ENCODE data around the gene FSIP1.
"Not testable (repeated sequence)": the region's sequence is repeated elsewhere in the genome, so short reads cannot be mapped to it uniquely, and the experiment has no call there.

FSIP1 gene

DNA sequence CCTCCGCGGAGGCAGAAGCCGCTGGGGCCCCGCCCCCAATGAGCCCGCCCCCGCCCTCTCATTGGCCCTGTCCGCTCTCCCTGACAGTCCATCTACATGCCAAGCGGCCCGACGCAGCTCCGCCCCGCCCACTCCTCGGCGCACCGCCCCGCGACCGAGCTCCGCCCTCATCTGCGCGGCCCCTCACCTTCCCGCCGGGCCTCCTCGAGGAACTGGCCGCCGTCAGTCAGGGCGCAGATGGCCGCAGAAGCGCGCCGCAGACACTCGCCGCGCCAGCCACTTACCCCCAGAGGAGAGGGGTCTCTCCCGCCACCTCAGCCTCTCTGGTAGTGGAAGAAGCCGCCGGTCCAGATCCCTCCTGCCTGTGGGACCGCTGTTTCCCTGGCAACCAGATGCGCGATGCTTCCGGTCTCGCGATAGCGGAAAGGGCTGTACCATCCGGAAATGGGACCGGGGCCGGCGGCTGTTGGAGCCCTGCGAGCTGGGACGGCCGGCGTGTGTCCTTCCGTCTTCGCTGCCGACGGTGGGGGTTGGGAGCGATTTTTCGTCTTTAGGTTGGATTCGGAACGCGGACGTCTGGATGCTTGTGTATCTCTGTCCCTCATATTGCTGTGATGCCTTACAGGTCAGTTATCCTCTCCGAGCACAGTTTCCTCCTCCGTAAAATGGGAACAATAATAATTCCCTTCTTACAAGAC lies at the start of gene FSIP1:
Gene FSIP1 (minus strand): TSS at position 401 of the 698 bp plus-strand sequence. CDS start 6,317 bp downstream, outside the sequence.
- peak; percentile 84 for DNase-seq (ENCODE audit: low spot score)
- FAIRE-seq: no peak

GRCh38 chr15:39830166-39830565 lies 47.5 kb upstream of the FSIP1 start:
- DNase-seq (ENCODE audit: low spot score): no peak
- no peak for FAIRE-seq

DNA sequence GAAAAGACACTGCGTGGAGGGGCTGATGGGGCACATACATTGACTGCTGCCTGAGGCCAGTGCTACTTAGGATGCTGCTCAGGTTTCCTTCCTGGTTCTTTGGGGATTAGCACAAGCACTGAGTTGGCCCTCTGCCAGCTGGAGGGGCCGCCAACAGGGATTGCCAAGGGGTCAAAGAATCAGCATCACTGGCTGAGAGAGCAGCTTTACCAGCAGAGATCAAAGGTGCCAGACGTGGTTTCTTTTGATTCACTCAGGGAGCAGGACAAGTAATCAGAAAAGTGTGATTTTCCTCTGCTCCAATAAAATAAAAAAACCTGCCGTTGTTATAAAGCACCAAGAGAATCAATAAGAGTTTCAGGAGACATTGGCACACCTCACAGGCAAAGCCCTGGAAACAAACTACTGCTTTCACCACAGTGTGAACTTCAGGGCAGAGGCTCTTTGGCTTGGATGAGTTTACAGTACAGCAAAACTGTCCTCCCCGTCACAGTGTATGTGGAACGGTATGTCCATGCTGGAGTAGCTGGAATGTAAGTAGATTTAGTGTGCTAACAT lies 45.8 kb upstream of the FSIP1 start:
- DNase-seq (ENCODE audit: low spot score): peak; percentile 23

DNA sequence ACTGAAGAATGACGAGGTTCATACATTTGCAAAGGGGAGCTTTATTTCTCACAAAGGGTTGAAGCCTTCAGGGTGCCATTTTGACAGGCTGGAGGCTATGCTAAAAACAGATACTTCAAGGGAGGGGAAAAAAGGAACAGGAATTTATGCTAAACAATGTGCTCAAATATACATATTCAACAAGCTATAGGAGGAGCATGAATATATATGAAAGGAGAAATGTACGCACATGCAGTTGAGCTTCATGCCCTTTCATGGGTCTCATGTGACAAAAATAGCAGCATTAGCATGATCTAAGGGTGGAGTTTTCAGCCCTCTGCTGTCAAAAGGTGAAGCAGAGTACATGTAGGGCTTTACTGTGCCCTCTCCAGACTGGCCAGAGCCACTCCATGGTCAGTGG lies 44.3 kb upstream of the FSIP1 start:
- FAIRE-seq (no peak), DNase-seq (ENCODE audit: low spot score) (no peak)

More for the DNA sequence above, 45.8 kb upstream of the FSIP1 start:
- no peak for FAIRE-seq

GRCh38 chr15:39823634-39824033 lies 41.0 kb upstream of the FSIP1 start:
- no peak for DNase-seq (ENCODE audit: low spot score)
- FAIRE-seq: no peak

DNA sequence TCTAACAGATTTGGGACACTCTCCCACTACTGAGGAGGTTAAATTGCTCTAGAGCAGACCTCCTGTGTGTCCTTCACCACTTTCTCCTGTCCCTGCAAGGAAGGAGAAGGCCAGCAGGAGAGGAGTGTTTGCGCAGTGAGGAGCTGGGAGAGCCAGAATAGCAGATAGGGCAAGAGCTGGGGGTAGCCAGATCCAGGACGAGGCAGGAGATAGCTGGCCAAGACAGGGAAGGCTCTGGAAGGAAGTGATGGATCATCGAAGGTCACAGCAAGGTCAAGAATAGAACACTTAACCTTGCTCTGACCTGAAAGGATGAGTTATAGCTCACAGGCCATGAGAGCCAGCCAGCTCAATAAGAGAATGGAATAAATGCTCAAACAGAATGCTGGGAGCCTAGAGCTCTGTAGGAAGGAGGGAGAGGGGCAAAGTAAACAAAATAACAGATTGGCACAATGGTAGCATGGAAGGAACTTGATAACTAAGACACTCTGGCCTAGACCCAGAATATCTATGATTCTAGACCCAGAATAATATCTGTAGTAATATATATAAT lies 37.5 kb upstream of the FSIP1 start:
- FAIRE-seq: no peak
- DNase-seq (ENCODE audit: low spot score): no peak

DNA sequence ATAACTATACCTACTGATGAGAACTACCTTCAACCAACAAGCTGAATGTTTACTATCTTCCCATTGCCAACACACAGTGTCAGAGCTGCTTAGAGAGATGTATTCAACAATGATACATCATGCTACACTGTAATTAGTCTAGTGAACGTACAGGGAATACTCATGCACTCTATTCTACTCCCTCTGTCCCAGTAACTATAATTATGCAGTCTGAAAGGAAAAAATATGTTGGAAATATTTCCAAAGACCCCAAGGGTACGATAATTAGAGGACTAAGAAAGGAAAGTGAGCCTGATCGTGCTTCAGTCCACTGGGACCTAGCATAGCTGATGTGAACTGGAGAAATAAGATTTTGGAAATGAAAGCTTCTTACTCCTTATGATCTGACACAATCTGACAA lies 36.9 kb upstream of the FSIP1 start:
- no peak for DNase-seq (ENCODE audit: low spot score)

GRCh38 chr15:39817892-39818291 lies 35.3 kb upstream of the FSIP1 start:
- DNase-seq (ENCODE audit: low spot score) (no peak), FAIRE-seq (no peak)

More for the DNA sequence above, 36.9 kb upstream of the FSIP1 start:
- no peak for FAIRE-seq

- DNase-seq (ENCODE audit: low spot score): no peak
- no peak for FAIRE-seq
These were observed 31.8 kb upstream of the FSIP1 start for GRCh38 chr15:39814489-39814888.

- DNase-seq (ENCODE audit: low spot score); FAIRE-seq: not testable (repeated sequence)
These were observed 30.0 kb upstream of the FSIP1 start for GRCh38 chr15:39812651-39813050.

GRCh38 chr15:39808909-39809308 lies 26.3 kb upstream of the FSIP1 start:
- no peak for FAIRE-seq

GRCh38 chr15:39807791-39808190 lies 25.1 kb upstream of the FSIP1 start:
- FAIRE-seq (no peak), DNase-seq (ENCODE audit: low spot score) (no peak)

More at GRCh38 chr15:39808909-39809308, 26.3 kb upstream of the FSIP1 start:
- no peak for DNase-seq (ENCODE audit: low spot score)

GRCh38 chr15:39804026-39804425 lies 21.4 kb upstream of the FSIP1 start:
- DNase-seq (ENCODE audit: low spot score) (no peak), FAIRE-seq (no peak)

- DNase-seq (ENCODE audit: low spot score): no peak
These were observed 20.4 kb upstream of the FSIP1 start for GRCh38 chr15:39803016-39803415.

DNA sequence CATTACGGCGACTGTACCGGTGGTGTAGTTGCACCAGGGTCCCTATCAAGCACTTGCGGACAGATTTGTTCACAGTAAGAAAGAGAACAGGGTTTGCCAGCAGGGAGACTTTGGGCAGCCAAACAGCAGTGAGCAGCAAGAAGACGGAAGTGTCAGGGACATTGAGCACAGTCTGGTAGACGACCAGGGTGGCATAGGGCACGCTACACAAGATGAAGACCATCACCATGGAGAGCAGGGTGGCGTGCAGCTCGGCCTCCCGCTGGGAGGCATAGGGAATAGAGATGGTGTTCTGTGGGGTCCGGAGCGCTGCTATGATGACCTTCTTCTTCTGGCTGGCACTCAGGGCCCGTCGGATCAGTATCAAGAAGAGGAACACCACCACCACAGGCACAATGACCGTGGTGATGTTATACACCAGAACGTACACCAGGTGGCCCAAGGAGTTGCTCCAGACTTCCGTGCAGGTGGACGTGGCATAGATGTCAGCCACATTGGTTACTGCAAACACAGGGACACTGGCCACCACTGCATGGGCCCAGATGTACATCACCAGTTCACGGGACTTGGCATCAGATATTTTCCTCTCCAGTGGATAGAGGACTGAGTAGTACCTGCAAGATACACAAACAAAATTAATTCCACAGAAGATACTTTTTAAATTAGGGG lies 19.1 kb upstream of the FSIP1 start:
- DNase-seq (ENCODE audit: low spot score): no peak
- FAIRE-seq: no peak

More at GRCh38 chr15:39803016-39803415, 20.4 kb upstream of the FSIP1 start:
- no peak for FAIRE-seq

DNA sequence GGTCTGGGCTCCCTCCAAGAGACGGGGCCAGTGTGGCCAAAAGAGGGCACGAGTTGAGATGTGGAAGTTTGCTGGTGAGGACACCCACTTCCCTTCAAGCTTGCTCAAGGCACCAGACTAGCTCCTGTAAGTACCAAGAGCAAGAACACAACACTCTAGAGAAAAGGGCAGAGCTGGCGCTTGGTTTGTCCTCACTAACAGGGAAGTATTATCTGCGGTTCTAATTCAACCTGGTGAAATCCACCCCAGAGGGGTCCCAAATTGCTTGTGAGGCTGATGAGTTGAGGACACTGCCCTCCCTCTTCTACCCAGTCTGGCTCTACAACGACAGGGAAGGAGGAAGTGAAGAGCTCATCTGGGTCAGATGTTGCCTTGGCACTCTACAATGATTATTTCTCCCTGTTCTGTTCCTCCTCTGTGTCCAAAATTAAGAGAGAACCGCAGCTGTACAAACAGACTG lies 16.9 kb upstream of the FSIP1 start:
- FAIRE-seq: no peak
- no peak for DNase-seq (ENCODE audit: low spot score)

DNA sequence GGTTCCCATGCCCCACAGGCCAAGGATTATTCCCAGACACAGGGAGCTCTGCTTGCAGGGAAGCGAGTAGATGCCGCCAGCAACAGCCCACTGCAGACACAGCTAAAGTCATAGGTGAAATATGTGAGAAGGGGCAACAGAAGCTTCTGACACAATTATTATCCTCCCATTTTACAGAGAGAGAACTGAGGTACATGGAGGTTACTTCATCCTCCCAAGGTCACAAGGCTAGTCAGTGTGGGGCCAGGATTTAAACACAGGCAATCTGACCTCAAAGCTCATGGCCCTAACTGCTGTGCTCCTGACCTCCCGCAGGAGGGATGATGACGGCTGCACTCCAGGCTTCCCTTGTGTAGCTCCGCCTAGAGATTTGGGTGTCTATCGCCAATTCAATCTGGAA lies 15.7 kb upstream of the FSIP1 start:
- no peak for DNase-seq (ENCODE audit: low spot score)
- no peak for FAIRE-seq

DNA sequence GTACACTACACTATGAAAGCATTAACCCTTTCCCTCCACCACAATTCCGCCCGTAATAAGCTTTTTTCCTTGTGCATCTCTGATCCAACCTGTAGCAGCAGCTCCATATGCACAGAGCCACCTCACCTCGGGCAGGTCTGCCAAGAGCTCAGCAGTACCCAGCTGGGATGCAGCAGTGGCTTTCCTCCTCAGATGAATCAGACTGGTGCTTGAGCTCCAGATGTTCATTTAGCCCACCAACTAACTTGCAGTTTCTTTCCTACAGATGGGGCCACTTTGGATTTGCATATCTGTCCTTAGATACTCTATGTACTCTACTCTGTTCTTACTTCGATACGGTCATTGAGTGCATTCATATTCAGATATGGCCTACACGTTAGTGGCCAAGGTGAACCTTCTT lies 14.8 kb upstream of the FSIP1 start:
- DNase-seq (ENCODE audit: low spot score) (no peak), FAIRE-seq (no peak)

DNA sequence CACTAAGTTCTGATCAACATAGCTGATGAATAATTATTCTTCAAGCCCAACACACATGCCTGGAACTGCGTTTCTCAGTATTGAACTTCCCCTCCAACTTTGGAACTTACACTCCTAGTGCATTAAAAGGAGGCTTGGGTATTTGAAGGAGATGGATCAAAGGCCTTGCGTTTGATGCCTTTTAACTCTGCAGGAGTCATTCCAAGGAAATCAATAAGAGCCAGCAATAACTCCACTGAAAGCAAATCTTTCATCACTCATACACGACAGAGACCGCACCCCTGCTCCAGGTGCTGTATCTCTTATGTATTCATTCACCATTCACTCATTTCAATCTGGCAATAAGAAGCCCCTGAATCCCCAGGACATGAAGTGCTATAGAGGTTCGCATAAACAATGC lies 14.0 kb upstream of the FSIP1 start:
- no peak for DNase-seq (ENCODE audit: low spot score)
- FAIRE-seq: no peak

GRCh38 chr15:39795486-39795885 lies 12.8 kb upstream of the FSIP1 start:
- FAIRE-seq: no peak
- DNase-seq (ENCODE audit: low spot score): no peak

GRCh38 chr15:39794954-39795353 lies 12.3 kb upstream of the FSIP1 start:
- no peak for FAIRE-seq
- DNase-seq (ENCODE audit: low spot score): no peak

DNA sequence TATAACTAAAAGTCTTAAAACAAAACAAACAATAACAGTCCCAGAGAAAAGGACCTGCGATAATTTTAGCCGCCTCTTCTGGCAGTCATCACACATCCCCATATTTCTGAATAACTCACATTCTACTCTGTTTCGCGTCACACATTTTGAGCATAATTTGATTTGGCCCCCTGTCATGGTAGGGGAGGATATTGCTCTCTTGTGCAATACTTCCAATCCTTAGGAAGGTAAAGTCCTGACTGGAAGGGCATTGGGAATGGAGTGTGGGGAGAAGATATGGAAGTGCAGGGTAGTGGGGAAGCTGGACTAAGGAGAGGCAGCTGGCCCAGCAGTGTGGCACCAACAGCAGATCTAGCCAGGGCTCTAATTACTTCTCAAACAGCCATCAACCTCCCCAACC lies 11.3 kb upstream of the FSIP1 start:
- no peak for DNase-seq (ENCODE audit: low spot score)
- FAIRE-seq: no peak

Measured in RCC 7860 (cell line).